ENCODE data around the gene HMCN1. TPM values are rescaled to one million over a fixed set of nuclear protein-coding genes. Genes with fewer than 3 reads are reported as not detected.

Gene HMCN1
- total and polyA plus RNA-seq, 11 donors = 2.1 to 14.1 (median 5.6) TPM

DNA sequence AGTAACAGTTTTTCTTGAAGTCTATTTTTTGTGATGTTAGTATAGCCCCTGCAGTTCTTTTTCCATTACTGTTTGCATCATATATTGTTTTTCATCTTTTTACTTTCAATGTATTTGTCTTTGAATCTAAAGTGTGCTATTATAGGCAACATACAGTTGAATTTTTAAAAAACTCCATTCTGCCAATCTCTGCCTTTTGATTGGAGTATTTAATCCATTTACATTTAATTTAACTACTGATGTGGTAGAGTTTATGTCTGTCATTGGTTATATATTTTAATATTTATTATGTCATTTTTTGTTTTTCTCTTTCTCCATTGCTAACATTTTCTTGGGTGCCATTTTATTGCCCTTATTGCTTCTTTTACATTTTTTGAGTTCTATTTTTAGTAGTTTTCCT lies 296.3 kb downstream of the HMCN1 start:
- ATAC-seq (no peak), DNase-seq (no peak)
- peaks cover 0 to 25% (median 16%) of the 10 kb centered on the region in 12 donors for H3K9me3 ChIP-seq
- no peak overlapping the region for H3K27ac ChIP-seq
- intact Hi-C loops (cut with DNase I) = loop anchor here in 1 of 10 donors (10.0 kb wide), 1 partner anchor 46 kb away; no protein-coding TSS in a partner anchor
- TF ChIP-seq CTCF (IDR thresholded peaks at IDR 0.05) (no peak), POLR2A (IDR thresholded peaks at IDR 0.05) (no peak)
- H3K36me3 ChIP-seq = no peaks in the 10 kb centered on the region
- peaks cover 0 to 18% (median 0%) of the 10 kb centered on the region in 12 donors for H3K4me1 ChIP-seq
- H3K27me3 ChIP-seq = no peaks in the 10 kb centered on the region
- H3K4me3 ChIP-seq = no peak overlapping the region

DNA sequence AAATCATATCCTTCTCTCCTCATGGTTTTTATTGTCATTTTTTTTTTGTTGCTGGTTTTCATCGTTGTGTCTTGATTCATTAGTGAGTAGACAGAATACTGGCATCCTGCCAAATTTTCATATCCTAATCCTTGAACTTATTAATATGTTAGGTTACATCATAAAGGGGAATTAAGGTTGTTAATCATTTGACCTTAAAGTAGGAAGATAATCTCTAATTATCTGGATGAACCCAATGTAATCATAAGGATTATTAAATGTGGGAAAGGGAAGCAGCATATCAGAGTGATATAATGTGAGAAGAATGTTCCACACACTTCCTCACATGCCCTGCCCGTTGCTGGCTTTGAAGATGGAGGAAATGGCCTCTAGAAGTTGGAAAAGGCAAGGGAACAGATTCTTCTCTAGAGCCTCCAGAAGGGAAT lies 299.7 kb downstream of the HMCN1 start:
- H3K27me3 ChIP-seq = no peaks in the 10 kb centered on the region
- intact Hi-C loops (cut with DNase I) = loop anchor here in 1 of 10 donors (10.0 kb wide), 1 partner anchor 49 kb away; no protein-coding TSS in a partner anchor
- DNase-seq (peak in 1 of 5 donors; percentile 38), ATAC-seq (peak in 3 of 4 donors; percentile 50 to 77 (median 75))
- H3K4me1 ChIP-seq = peaks cover 0 to 7% (median 0%) of the 10 kb centered on the region in 12 donors
- H3K36me3 ChIP-seq = peaks cover 0 to 2% (median 0%) of the 10 kb centered on the region in 9 donors
- TF ChIP-seq POLR2A (IDR thresholded peaks at IDR 0.05) = no peak
- no peak for TF ChIP-seq CTCF (IDR thresholded peaks at IDR 0.05)
- H3K27ac ChIP-seq = peak overlapping the region in 3 of 12 donors; percentile 4 to 52 (median 16)
- WGBS, 4 donors = 23 to 29% (median 25%) methylated on average over 2 of the region's 2 CpGs
- H3K9me3 ChIP-seq = peaks cover 0 to 25% (median 16%) of the 10 kb centered on the region in 12 donors
- no peak overlapping the region for H3K4me3 ChIP-seq

DNA sequence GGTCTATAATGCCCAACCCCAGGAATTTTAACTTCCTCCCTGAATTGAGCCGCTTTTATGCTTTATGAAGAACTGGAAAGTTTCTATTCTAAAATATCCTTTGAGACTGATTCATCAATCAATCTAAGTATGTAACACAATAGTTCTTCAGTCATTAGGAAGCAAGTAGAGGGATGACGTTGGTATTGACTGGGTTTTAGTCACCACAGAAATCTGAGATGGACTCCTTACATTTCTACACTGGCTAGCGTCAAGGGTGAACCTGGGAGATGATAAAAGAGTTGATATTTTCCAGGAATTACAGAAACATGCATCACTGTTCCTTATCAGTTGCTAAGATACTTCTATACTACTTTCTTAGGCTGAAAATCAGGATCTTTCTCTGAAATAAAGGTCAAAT lies 308.0 kb downstream of the HMCN1 start:
- WGBS, 4 donors = 77 to 86% (median 84%) methylated on average over 3 of the region's 3 CpGs
- H3K27me3 ChIP-seq = no peaks in the 10 kb centered on the region
- intact Hi-C loops (cut with DNase I) = no loop called here
- no peak for ATAC-seq
- no peaks in the 10 kb centered on the region for H3K9me3 ChIP-seq
- H3K27ac ChIP-seq = no peak overlapping the region
- TF ChIP-seq POLR2A (IDR thresholded peaks at IDR 0.05) = no peak
- TF ChIP-seq CTCF (IDR thresholded peaks at IDR 0.05) = no peak
- H3K36me3 ChIP-seq = peaks cover 0 to 41% (median 0%) of the 10 kb centered on the region in 9 donors
- H3K4me3 ChIP-seq = no peak overlapping the region
- no peak for DNase-seq
- peaks cover 0 to 22% (median 0%) of the 10 kb centered on the region in 12 donors for H3K4me1 ChIP-seq

DNA sequence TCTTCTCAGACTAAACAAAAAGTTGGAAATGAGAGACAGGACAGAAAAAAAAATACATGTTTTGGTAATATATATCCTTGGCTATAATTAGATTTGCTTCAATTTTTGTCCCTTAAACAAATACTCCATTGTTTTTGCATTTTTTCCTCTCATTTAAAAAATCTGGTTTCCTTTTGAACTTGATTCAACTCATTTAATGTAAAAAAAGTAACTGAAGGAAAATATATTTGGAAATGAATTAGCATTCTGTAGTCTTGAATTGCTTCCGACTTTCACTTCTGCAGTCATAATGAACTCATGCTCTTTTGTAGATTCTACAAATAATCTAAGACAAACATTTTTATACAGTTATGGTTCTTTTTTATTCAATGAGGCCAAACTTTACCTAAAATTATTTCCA lies 309.1 kb downstream of the HMCN1 start:
- H3K4me1 ChIP-seq = peaks cover 0 to 22% (median 0%) of the 10 kb centered on the region in 12 donors
- H3K36me3 ChIP-seq = peaks cover 0 to 41% (median 0%) of the 10 kb centered on the region in 9 donors
- 35 to 64% (median 48%) methylated on average over 1 of the region's 1 CpG for WGBS, 4 donors
- no peaks in the 10 kb centered on the region for H3K9me3 ChIP-seq
- no peak overlapping the region for H3K4me3 ChIP-seq
- H3K27me3 ChIP-seq = no peaks in the 10 kb centered on the region
- peak overlapping the region in 2 of 12 donors; percentile 2 to 37 for H3K27ac ChIP-seq
- intact Hi-C loops (cut with DNase I) = no loop called here
- ATAC-seq (no peak), DNase-seq (no peak)
- TF ChIP-seq POLR2A (IDR thresholded peaks at IDR 0.05) (no peak), CTCF (IDR thresholded peaks at IDR 0.05) (no peak)

Data from heart left ventricle (tissue), 16 donors.